NCI-H1092 treated with DMSO at 0.1 percent for 48 hours (cell line): ENCODE results near the gene RMND5A.

Experiments
- DNase-seq: peaks from one replicate; lab custom pipeline; 2025; lab: John Stamatoyannopoulos, UW

The RMND5A gene

DNA sequence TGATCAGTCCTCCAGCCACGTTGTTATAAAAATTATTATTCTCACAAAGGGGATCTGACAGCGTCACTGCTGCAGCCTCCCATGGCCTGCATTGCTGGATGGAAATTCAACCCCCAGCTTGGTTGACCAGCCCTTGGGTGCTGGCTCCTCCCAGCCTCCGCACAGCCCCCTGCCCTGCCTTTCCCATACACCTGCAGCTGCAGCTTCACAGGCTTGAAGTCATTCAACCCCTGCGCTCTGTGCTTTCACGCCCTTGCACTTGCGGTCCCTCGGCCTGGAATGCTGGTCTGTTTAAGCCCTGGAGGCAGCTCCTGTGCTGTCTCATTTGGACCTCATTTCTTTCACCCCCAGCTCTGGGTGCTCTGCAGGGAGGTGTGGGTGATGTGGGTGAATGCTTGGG is 71.5 kb downstream of the RMND5A start:
- DNase-seq = no peak

DNA sequence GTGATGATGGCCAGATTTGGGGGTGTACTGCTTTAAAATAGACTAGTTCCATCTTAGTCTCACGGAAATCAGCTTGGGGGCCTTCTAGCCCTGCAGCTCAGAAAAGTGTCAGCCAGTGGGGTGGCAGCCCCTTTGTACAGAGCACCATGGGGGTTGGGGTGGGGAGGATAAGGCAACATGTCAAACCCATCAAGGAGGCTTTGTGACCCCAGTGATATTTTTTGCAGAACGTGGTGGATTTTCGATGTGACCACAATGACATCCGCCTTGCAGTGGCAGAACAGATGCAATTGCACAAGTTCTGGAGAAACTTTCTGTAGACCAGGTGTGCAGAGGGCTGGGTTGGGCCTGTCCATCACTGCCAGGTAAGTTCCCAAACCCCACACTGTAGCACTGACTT is 73.7 kb downstream of the RMND5A start:
- no peak for DNase-seq

DNA sequence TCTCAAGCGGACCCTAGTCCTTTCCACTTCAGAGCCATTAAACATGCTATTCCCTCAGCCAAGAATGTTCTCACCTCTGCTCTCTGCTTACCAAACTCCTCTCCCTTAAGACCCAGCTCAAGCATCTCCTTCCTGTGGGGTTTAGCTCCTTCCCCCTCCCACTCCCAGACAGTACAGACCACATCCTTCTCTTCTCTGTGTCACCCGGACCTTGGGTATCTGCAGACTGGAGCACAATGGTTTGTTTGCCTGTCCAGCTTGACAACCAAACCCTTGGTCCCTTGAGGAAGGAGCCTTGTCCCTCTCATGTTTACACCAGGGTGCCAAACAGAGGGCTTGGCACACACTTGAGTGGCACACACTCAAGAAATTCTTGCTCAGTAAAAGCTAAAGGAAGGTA is 74.8 kb downstream of the RMND5A start:
- DNase-seq = no peak

DNA sequence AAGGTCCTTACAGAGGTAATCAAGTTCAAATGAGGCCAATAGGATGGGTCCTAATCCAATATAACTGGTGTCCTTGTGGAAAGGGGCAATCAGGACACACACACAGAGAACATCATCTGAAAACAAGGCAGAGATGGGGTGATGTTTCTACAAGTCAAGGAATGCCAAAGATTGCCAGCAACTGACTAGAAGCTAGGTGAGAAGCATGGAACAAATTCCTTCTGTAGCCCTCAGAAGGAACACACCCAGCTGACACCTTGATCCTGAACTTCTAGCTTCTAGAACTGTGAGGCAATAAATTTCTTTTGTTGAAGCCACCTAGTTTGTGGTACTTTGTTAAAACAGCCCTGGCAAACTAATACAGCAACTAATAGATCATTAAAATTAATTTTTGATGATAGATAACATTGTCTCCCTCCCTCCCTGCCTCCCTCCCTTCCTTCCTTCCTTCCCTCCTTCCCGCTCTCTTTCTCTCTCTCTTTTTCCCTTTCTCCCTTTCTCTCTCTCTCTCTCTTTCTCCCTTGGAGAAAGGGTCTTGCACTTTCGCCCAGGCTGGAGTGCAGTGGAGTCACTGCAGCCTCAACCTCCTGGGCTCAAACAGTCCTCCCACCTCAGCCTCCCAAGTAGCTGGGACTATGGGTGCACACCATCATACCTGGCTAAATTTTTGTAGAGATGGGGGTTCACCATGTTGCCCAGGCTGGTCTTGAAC is 80.9 kb downstream of the RMND5A start:
- DNase-seq = no peak

DNA sequence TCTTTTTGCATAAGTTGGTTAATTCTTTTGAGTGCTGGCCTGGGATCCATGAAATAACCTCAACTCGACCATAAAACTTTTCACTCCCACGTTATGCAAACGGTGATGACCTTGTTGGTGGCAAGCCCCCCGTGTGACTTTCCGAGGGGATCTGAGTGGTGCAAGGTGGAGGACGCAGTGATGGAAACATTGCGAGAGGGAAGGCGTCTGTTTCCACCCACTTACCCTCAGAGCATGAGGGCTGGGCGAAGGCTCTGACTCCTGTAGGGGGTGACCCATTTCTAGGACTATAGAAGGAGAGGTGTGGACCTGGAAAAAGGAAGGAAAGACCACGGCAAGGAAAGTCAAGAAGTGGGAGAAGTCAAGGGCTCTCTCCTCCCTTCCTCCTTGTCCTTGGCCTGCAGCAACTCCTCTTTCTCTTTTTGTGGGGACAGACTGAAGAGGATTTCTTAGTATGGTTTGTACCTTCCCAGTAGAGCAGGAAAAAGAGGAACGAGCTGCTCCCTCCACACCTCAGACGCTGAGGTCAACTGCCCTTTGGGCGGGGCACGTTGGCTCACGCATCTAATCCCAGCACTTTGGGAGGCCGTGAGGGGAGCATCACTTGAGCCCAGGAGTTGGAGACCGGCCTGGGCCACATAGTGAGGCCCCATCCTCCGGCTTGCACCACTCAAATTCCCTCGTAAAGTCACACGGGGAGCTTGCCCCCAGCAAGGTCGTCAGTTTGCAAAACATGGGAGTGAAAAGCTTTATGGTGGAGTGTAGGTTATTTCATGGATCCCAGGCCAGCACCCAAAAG is 86.2 kb downstream of the RMND5A start:
- no peak for DNase-seq

DNA sequence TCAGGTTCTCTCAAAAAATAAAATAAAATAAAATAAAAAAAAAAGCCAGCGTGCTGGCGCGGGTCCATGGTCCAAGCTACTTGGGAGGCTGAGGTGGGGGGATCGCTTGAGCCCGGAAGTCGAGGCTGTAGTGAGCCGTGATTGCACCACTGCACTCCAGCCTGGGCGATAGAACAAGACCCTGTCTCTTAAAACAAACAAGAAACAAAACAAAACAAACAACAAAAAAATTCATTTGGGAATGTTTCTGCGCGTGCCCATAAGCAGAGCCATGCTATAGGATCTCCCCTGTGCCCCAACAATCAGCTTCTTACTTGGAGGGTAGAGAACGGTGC is 87.0 kb downstream of the RMND5A start:
- no peak for DNase-seq

DNA sequence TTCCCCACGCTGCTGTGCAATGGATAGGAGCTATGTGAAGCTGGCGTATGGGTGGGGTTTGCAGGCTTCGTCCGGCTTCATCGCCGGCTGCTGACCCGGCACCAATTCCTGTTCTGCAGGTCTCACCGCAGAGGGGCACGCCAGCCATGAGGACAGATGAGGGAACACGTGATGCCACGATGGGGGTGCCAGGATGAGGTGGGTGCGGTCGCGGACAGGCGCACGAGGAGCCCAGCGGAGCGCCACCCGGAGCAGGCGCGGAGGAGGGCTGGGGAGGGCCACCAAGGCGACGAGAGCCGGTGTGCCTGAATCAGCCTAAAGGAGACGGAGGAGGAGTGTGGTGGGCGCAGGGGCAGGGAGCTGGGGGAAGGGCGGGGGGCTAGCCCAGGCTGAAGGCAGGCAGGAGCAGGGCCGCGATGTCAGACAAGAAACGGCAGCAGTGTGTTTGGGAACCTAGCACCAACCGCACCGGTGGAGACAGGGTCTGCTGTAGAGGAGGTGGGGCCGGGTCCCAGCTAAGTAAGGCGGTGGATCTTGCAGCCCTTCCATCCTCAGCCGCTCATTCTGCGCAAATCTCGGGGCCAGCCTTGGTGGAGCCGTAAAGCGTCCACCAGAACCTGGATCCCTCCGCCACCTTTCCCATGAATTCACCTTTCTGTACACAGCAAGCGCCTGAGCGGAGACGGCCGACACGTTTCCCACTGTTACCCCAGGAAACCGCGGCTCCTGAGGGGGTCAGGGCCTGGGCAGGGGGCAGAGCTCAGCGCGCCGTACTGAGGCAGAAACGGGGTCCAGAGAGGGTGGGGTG is 87.6 kb downstream of the RMND5A start:
- DNase-seq = peak; percentile 64

DNA sequence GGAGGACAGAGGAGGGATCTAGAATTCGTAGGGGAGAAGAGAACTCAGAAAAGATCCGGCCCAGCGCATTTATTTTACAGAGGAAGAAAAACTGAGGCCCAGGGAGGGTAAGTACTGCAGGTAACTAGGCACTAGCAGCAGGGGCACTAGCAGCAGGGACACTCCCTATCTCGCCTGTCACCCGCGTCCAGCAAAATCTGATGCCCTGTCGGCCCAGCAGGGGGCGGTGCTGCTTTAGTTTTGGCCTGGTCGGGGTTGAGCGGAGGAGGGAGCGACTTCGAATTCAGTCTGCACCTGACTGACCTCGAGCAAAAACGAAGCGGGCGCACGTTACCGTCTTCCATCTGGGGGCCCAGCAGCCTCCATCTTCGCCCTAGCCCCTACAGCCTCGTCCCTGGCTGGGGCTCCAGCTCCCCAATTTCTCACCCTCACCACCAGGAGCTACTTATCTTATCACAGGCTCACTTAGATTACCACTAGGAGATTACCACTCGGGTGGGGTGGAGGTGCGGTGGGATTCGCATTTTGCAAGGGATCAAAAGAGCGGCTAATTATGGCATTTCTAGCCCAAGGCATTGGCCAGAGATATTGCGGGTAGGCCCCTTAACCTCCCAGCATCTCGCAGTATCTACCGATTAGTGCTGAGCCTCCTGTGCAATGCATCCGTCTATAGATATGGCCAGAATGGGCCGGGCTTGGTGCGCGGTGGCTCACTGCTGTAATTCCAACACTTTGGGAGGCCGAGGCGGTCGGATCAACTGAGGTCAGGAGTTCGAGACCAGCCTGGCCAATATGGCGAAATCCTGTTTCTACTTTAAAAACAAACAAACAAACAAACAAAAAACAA is 88.4 kb downstream of the RMND5A start:
- DNase-seq = peak; percentile 79

DNA sequence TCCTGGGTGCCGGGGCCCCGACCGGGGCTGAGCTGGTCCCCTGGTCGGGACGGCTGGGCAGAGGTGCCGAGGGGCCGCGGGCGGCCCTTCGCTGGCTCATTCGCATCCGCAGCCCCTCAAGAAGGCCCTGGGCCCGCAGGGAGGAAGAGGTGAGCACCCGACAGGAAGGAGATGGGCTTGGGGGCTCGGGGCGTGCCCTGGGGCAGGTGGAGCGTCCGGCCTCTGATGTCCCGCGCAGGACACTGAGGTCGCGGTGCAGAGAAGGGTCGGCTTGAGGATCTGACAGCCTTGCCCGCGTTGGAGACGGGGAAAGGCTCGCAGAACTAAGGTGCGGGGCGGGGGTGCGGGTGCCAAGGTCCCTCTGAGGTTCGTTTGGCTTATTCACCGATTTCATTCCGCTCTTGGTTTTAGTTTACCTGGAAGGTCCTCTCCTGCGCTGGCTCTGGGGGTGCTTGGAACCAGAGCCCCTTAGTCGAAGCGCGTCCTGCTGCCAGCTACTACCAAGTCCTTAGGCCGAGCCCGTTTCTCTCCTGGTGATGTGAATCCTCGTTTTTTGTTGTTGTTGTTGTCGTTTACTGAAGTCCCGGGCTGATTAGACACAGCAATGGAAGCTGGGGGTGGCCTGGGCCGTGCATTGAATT is 89.5 kb downstream of the RMND5A start:
- no peak for DNase-seq

DNA sequence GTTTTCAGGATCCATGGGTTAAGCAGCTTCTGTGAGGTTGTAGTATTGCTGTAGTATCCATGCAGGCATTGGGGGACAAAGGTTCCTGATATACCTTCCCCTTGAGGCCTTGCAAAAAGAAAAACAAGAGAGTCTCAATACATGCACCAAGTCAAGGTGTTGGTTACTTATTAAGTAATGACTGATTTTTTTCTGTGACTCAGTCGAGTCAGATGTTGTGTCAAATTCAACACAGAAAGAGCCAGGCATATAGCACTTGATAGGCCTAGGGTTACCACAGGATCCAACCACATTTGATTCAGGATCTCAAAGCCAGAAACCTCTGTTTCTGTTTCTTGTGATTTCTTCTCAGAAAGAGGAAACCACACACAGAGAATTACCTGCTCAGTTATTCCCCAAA is 95.5 kb downstream of the RMND5A start:
- DNase-seq = no peak

DNA sequence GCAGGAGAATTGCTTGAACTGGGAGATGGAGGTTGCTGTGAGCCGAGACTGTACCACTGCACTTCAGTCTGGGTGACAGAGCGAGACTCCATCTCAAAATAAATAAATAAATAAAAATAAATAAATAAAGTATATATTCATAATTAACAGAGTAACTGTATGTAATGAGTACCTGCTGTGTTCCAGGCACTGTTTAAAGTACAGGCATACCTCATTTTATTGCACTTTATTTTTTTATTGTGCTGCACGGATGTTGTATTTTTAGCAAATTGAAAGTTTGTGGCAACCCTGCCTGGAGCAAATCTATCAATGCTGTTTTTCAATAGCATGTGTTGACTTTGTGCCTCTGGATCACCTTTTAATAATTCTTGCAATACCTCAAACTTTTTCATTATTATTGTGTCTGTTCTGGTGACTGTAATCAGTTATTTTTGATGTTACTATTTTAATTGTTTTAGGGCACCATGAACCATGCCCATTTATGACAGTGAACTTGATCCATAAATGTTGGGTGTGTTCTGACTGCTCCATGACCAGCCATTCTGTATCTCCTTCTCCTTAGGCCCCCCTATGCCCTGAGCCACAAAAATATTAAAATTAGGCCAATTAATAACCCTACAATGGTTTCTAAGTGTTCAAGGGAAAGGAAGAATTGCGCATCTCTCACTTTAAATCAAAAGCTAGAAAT is 98.2 kb downstream of the RMND5A start:
- DNase-seq = no peak

DNA sequence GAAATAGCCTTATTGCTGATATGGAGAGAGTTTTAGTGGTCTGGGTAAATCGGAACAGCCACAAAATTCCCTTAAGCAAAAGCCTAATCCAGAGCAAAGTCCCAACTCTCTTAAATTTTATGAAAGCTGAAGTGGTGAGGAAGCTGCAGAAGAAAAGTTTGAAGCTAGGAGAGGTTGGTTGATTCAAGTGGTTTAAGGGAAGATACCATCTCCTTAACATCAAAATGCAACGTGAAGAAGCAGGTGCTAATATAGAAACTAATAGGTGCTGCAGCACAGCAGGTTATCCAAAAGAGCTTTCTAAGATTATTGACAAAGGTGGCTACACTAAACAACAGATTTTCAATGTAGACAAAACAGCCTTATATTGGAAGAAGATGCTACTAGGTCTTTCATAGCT is 98.9 kb downstream of the RMND5A start:
- DNase-seq = no peak

DNA sequence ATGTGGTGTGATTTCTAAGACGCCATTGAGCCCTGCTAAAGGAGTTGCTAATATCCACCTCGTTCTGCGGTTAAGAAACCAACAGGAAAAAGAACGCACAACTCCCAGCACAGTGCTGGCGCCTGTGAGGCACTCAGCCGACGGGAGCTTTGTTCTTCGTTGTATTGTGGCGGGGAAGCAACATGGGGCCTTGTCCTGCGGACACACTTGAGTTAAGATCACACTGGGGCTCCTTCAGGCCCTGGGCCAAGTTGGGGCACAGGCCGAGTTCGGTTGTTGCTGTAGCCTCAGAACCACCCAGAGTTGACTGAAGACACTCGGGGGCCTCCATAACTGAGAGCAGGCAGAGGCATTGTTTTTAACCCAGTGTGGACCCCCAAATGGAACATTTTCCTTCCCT is 101.2 kb downstream of the RMND5A start:
- no peak for DNase-seq

DNA sequence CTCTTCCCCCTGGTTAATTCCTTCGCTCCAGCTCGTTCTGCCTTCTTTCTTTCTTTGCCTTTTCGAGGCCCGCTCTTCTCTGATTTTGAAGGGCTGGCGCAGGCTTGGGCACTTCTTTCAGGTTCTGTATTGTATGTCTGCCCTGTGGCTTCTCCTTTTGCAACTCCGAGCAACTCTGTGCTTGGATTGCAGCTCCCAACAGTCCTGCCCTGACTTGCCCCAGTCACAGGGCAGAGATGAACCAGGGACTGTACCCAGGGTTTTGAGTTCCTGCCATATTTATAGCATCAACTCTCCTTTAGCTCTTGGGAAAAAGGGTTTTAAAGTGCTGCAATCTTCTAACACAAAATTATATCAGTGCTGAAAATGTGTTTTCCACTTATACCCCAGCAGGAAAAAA is 101.8 kb downstream of the RMND5A start:
- no peak for DNase-seq

DNA sequence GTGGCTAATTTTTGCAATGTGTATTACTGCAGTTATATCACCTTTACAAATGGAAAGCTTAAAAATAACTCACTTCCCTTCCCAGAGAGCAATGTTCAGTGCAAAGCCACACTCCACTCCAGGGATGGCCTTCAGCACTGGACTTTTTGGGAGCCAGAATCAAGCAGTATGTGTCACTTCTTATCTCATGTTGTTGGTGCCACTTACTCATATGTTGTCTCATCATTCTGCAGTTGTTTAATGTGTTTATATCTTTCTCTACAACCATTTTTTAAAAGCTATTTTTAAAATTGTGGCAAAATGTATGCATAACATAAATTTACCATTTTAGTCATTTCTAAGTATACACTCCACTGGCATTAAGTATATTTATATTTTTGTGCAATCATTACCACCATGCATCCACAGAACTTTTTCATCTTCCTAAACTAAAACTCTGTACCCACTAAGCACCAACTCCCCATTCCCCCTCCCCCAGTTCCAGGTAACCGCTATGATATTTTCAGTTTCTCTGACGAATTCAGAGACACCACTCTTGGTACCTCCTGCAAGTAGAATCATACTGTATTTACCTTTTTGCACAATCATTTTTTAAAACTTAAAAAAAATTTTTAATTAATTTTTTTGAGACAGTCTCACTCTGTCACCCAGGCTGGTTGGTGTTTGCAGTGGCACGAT is 102.7 kb downstream of the RMND5A start:
- DNase-seq = no peak

DNA sequence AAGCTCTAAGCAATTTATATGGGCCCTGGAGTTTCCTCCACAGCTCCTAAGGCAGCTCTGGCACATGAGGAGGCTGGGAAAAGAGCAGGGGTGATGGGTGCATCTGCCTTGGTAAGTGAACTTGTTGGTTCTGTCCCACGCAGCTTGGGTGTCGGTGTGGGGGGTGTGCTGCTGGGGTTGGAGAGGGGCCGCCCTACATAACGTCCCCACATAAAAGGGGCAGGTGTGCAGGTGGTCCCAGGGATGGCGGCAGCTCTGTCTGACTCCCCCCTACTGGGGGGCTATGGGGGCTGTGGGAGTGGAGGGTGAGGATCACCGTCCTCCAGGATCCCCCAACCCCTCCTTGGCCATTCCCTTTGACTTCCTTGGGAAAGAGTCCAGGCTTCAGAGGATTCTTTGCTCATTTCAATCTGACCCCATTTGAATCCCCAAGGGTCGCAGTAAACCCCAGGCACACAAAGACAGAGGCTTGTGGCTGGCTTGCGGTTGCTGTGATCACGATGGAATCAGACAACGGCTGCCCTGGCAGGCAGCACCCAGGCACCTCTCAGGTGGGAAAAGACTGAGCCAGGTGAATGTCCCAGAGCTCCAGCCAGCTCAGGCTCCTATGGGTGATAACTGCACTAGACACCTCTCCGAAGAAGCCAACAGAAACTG is 105.1 kb downstream of the RMND5A start:
- no peak for DNase-seq

DNA sequence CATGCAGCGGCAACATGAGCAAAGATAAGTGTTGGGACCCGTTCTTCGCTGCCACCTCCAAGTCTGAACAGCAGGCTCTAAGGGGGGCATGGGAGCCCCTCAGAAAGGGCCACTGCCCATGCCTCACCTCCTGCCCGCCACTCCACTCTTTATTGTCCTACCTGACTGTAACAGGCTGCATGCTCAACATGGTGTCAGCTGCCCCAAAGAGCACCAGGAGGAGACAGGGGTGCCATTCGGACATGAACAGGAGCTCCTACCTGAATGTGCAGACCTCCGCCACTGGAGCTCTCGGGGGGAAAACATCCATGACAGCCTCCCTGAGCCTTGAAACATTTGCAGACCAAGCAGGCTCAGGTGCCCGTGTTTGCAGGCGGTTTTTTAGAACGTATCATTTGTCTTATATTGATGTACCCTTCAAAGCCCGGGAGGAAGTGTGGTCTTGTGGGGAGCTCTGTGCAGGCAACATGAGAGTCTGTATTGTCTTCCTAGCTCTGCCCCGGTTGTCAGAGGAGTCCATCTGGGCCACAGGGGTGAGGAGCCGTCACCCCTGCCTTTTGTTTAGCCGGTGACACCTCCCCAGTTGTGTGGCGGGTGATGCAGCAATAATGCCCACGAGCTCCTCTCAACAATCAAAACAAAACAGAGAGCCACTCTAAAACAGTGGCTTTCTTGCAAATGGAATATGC is 105.7 kb downstream of the RMND5A start:
- DNase-seq = no peak

DNA sequence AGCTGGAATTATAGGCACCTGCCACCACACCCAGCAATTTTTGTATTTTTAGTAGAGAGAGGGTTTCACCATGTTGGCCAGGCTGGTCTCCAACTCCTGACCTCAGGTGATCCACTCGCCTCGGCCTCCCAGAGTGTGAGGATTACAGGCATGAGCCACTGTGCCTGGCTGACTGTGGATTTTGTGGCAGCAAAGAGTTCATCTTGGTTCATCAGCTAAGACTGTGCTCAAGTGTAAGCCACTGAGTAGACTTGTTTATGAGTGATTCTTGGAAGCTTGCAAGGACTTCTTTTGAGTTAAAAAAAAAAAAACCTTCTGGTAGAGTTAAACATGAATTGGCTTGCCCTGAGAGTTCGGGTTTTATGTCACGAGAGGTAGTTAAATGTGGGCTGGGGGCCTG is 106.9 kb downstream of the RMND5A start:
- no peak for DNase-seq
